Measurements from ENCODE around the gene TCF4.

Gene TCF4

GRCh38 chr18:55179835-55180234, 408.2 kb downstream of the TCF4 start:
- H3K9me3 ChIP-seq (ENCODE audit: control extremely low read depth in 1 of 5, control insufficient read depth in 4 of 5, insufficient read depth in 2 of 5, low read depth in 1 of 5, low read length in 4 of 5), result peaks cover 0 to 3% (median 0%) of the 10 kb centered on the region in 5 experiments
- no peaks in the 10 kb centered on the region for H3K27me3 ChIP-seq (replicated peaks in 2 of 5; ENCODE audit: control insufficient read depth in 4 of 5, insufficient read depth in 5 of 5, low read length in 4 of 5)
- no peaks in the 10 kb centered on the region for H3K36me3 ChIP-seq (ENCODE audit: control insufficient read depth in 4 of 4, insufficient read depth in 4 of 4, low read length in 3 of 4)
- DNase-seq, result no peak
- no peak overlapping the region for H3K27ac ChIP-seq (ENCODE audit: insufficient read depth in 1 of 2, low read depth in 1 of 2, low read length in 2 of 2, poor library complexity in 1 of 2, severe bottlenecking in 2 of 2)
- ChIA-PET POLR2A (no interaction called here), CTCF (no interaction called here)
- no peaks in the 10 kb centered on the region for H3K4me1 ChIP-seq (ENCODE audit: control extremely low read depth in 1 of 4, control insufficient read depth in 4 of 4, insufficient read depth in 4 of 4, low read length in 3 of 4)
- H3K4me3 ChIP-seq (ENCODE audit: control insufficient read depth in 1 of 7, extremely low read depth in 1 of 7, insufficient read depth in 4 of 7, low read depth in 2 of 7, low read length in 6 of 7), result no peak overlapping the region

GRCh38 chr18:55179425-55179824, 408.6 kb downstream of the TCF4 start:
- no peaks in the 10 kb centered on the region for H3K36me3 ChIP-seq (ENCODE audit: control insufficient read depth in 4 of 4, insufficient read depth in 4 of 4, low read length in 3 of 4)
- POLR2A ChIA-PET, result no interaction called here
- WGBS (ENCODE audit: insufficient coverage), result 100% methylated on average over 3 of the region's 5 CpGs
- H3K27ac ChIP-seq (ENCODE audit: insufficient read depth in 1 of 2, low read depth in 1 of 2, low read length in 2 of 2, poor library complexity in 1 of 2, severe bottlenecking in 2 of 2), result no peak overlapping the region
- CTCF ChIA-PET, result no interaction called here
- no peaks in the 10 kb centered on the region for H3K4me1 ChIP-seq (ENCODE audit: control extremely low read depth in 1 of 4, control insufficient read depth in 4 of 4, insufficient read depth in 4 of 4, low read length in 3 of 4)
- peaks cover 0 to 3% (median 0%) of the 10 kb centered on the region in 5 experiments for H3K9me3 ChIP-seq (ENCODE audit: control extremely low read depth in 1 of 5, control insufficient read depth in 4 of 5, insufficient read depth in 2 of 5, low read depth in 1 of 5, low read length in 4 of 5)
- no peak for DNase-seq
- no peak overlapping the region for H3K4me3 ChIP-seq (ENCODE audit: control insufficient read depth in 1 of 7, extremely low read depth in 1 of 7, insufficient read depth in 4 of 7, low read depth in 2 of 7, low read length in 6 of 7)
- H3K27me3 ChIP-seq (replicated peaks in 2 of 5; ENCODE audit: control insufficient read depth in 4 of 5, insufficient read depth in 5 of 5, low read length in 4 of 5), result no peaks in the 10 kb centered on the region

- no peak overlapping the region for H3K4me3 ChIP-seq (ENCODE audit: control insufficient read depth in 1 of 7, extremely low read depth in 1 of 7, insufficient read depth in 4 of 7, low read depth in 2 of 7, low read length in 6 of 7)
- H3K4me1 ChIP-seq (ENCODE audit: control extremely low read depth in 1 of 4, control insufficient read depth in 4 of 4, insufficient read depth in 4 of 4, low read length in 3 of 4), result no peaks in the 10 kb centered on the region
- ChIA-PET CTCF (no interaction called here), POLR2A (no interaction called here)
- H3K27ac ChIP-seq (ENCODE audit: insufficient read depth in 1 of 2, low read depth in 1 of 2, low read length in 2 of 2, poor library complexity in 1 of 2, severe bottlenecking in 2 of 2), result no peak overlapping the region
- WGBS (ENCODE audit: insufficient coverage), result 100% methylated on average over 1 of the region's 2 CpGs
- H3K27me3 ChIP-seq (replicated peaks in 2 of 5; ENCODE audit: control insufficient read depth in 4 of 5, insufficient read depth in 5 of 5, low read length in 4 of 5), result no peaks in the 10 kb centered on the region
- DNase-seq, result no peak
- peaks cover 2 to 13% (median 4%) of the 10 kb centered on the region in 5 experiments for H3K9me3 ChIP-seq (ENCODE audit: control extremely low read depth in 1 of 5, control insufficient read depth in 4 of 5, insufficient read depth in 2 of 5, low read depth in 1 of 5, low read length in 4 of 5)
- no peaks in the 10 kb centered on the region for H3K36me3 ChIP-seq (ENCODE audit: control insufficient read depth in 4 of 4, insufficient read depth in 4 of 4, low read length in 3 of 4)
Observed at GRCh38 chr18:55173291-55173690, 414.7 kb downstream of the TCF4 start.
